Dendritic cell treated with granulocyte-macrophage colony-stimulating factor and Interleukin-4, amounts not matched to agents 40 ng/mL and 50 ng/mL, for 4 days (primary cell): ENCODE results near the gene EYA2.
"Not testable (repeated sequence)": the region's sequence is repeated elsewhere in the genome, so short reads cannot be mapped to it uniquely, and the experiment has no call there.

Source experiments
- H3K27ac Mint-ChIP-seq: one replicate; pipeline ENCODE4 v1.8.0; 2022; ENCODE audit warnings: mild to moderate bottlenecking, mixed read lengths
- H3K27me3 Mint-ChIP-seq: one replicate; pipeline ENCODE4 v1.8.0; 2022; ENCODE audit warnings: mild to moderate bottlenecking, mixed read lengths
- H3K36me3 Mint-ChIP-seq: one replicate; pipeline ENCODE4 v1.8.0; 2022; ENCODE audit warnings: low read depth, mixed read lengths
- H3K4me1 Mint-ChIP-seq: one replicate; pipeline ENCODE4 v1.8.0; 2022; ENCODE audit warnings: low read depth, mixed read lengths
- H3K4me3 Mint-ChIP-seq: one replicate; pipeline ENCODE4 v1.8.0; 2022; ENCODE audit warnings: mild to moderate bottlenecking, moderate library complexity, mixed read lengths
- H3K9me3 Mint-ChIP-seq: one replicate; pipeline ENCODE4 v1.8.0; 2022; ENCODE audit warnings: mixed read lengths
- intact Hi-C: fragments of 100-400 bp; cut with micrococcal nuclease; formaldehyde crosslinking; loops from one replicate; pipeline ENCODE4 v1.15.0; 2022

The EYA2 gene

DNA sequence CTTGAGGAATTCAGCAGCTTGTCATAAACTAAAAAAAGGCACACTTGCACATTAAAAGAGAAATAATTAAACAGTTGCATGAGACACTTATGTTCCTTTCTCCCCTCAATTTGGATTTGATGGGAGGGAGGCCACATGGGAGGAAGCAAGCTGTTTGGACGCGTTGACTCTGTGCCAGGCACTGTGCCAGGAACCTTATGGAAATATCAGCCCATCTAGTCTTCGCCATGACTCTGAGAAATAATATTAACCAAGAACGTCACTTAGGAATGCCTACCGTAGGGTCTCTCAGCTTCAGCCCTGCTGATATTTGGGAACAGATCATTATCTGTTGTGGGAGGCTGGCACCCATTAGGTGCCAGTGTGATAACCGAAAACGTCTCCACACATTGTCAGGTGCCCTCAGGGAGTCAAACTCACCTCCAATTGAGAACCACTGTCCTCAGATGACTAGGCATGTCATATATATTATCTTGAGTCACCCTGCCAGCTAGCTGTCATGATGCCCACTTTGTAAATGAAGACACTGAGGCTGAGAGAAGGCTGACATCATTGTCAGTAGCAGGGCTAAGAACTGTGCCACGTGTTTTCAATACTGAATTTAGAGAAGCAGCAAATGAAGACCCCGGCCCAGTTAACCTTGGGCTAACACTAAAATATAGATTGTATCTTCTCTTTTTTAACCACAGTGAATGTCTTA lies 36.1 kb downstream of the EYA2 start:
- no peaks in the 10 kb centered on the region for H3K4me1 Mint-ChIP-seq
- no peak overlapping the region for H3K4me3 Mint-ChIP-seq
- no peak overlapping the region for H3K27ac Mint-ChIP-seq
- H3K27me3 Mint-ChIP-seq = peaks cover 29% of the 10 kb centered on the region
- no peaks in the 10 kb centered on the region for H3K9me3 Mint-ChIP-seq
- no peaks in the 10 kb centered on the region for H3K36me3 Mint-ChIP-seq
- intact Hi-C loops = no loop called here

DNA sequence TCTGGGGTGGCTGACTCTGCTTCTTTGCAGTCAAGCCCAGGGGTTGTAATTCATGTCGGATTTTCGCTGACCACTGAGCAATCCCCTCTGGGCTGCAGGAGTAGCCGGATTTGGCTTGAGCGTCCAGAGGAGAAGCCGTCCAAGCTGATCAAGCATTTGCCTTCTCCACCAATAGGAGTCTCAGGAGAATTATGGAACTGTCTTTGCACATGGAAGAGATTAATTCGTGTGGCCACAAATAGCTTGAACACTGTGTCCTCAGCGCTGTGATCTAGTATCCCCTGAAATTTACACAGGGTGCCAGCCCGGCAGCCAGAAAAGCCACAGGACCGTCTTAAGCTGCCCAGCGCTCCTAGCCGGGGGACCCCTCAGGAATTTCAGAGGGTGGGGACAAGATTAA lies 37.1 kb downstream of the EYA2 start:
- Mint-ChIP-seq H3K36me3 (no peaks in the 10 kb centered on the region), H3K9me3 (no peaks in the 10 kb centered on the region), H3K4me3 (no peak overlapping the region), H3K27me3 (peaks cover 28% of the 10 kb centered on the region), H3K4me1 (no peaks in the 10 kb centered on the region), H3K27ac (no peak overlapping the region)
- intact Hi-C loops = no loop called here

- H3K36me3 Mint-ChIP-seq, H3K4me3 Mint-ChIP-seq, H3K9me3 Mint-ChIP-seq, intact Hi-C loops, H3K27ac Mint-ChIP-seq, H3K4me1 Mint-ChIP-seq: not testable (repeated sequence)
- peaks cover 25% of the 10 kb centered on the region for H3K27me3 Mint-ChIP-seq
These were observed 37.8 kb downstream of the EYA2 start for GRCh38 chr20:46932439-46932838.

GRCh38 chr20:46933150-46933549 lies 38.5 kb downstream of the EYA2 start:
- no peak overlapping the region for H3K27ac Mint-ChIP-seq
- intact Hi-C loops = no loop called here
- H3K36me3 Mint-ChIP-seq = no peaks in the 10 kb centered on the region
- no peak overlapping the region for H3K4me3 Mint-ChIP-seq
- H3K9me3 Mint-ChIP-seq = no peaks in the 10 kb centered on the region
- peaks cover 25% of the 10 kb centered on the region for H3K27me3 Mint-ChIP-seq
- H3K4me1 Mint-ChIP-seq = peaks cover under 1% of the 10 kb centered on the region

DNA sequence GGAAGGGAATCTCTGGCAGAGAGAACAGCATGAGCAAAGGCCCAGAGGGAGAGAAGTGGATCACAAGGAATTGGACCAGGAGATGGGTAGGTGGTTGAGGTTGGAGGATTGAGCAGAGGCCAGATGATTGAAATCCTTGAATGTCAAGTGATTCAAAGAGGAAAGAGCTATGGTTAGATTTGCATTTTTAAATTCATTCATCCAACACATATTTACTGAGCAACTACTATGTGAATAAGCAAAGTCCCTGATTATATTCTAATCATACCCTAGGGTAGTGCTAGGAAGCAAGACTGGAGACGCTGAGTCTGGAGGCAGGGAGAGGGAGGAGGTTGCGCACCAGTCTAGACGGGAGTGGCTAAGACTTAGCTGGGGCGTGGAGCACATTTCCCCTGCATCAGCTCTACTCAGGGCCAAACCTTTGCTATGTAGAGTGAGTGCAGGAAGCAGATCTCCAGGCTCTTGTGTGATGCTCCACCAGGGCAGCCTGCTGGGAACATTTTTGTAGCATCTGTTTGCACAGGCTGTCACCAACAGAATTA lies 40.2 kb downstream of the EYA2 start:
- intact Hi-C loops = no loop called here
- Mint-ChIP-seq H3K27me3 (peaks cover 14% of the 10 kb centered on the region), H3K36me3 (no peaks in the 10 kb centered on the region), H3K4me1 (peaks cover 11% of the 10 kb centered on the region), H3K4me3 (no peak overlapping the region), H3K27ac (no peak overlapping the region), H3K9me3 (no peaks in the 10 kb centered on the region)

DNA sequence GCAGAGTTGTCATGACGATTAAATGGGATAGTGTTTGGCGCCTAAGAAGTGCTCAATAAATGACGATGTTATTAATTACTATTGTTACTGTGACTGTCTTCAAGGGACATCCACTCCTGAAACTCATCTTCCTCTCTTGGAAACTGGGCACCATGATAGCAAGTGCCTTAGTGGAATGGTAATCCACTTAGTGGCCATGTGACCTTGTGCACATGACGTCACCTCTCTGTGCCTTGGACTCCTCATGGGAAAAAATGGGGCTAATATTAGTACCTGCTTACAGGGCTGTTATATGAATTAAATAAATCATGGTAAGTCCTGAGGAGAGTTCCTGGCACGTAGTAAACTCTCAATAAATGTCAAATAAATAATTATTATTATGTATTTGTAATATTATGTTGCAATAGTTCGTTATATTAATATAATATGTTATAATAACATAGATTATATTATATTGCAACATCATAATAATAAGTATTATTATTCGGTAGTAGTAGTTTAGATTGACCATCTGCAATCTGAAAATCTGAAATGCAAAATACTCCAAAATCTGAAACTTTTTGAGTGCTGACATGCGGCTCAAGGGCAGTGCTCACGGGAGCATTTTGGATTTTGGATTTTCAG lies 40.9 kb downstream of the EYA2 start:
- no peak overlapping the region for H3K4me3 Mint-ChIP-seq
- intact Hi-C loops = no loop called here
- no peaks in the 10 kb centered on the region for H3K36me3 Mint-ChIP-seq
- H3K4me1 Mint-ChIP-seq = peaks cover 11% of the 10 kb centered on the region
- H3K9me3 Mint-ChIP-seq = no peaks in the 10 kb centered on the region
- H3K27ac Mint-ChIP-seq = no peak overlapping the region
- H3K27me3 Mint-ChIP-seq = peaks cover 11% of the 10 kb centered on the region

DNA sequence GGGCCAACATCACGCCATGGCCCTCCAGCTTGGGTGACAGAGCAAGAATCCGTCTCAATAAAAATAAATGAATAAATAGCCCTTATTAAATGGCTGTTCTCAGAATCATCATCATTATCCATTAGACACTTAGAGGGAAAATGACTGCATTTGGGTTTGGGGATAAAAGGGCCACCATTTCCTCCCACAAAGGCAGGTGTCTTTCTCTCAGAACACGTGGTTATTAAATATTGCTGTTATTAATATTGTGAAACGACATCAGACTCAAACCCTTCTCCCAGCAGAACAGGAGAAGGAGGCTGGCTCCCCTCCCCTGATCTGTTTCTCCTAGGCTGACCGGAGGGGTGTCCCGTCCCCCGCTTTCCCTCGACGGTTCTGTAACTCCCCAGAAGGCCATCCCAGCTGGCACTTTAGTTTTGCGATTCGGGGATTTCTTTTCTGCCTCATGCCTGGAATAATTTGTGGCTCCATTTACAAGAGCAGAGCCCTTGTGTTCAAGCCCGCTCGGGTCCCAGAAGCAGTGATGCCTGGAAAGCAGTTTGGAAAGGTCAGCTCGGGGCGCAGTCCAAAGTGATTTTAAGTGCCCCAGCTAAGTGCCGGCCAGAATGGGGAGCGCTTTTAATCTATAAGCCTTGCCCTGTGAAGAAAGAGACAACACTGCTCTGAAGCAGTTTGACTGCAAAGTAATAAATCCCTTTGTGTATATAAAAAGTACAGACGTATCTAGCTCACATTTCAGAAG lies 41.9 kb downstream of the EYA2 start:
- peaks cover 9% of the 10 kb centered on the region for H3K27me3 Mint-ChIP-seq

DNA sequence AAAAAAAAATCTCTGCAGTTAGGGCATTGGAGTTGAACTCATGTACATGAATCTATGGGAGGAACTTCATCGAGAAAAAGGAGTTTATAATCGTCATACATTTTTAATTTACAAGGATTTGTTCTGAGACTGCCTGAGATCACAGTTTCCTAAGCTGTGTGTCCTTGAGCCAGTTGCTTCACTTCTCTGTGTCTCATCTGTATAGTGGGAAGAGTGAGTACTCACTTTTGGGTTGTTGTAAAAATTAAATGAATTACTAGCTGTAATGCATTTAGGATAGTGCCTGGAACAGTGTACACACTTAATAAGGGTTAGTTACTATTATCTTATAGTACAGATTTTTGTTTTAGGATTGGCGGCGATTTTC lies 42.5 kb downstream of the EYA2 start:
- H3K4me3 Mint-ChIP-seq = no peak overlapping the region
- peaks cover 11% of the 10 kb centered on the region for H3K4me1 Mint-ChIP-seq
- intact Hi-C loops = no loop called here
- H3K36me3 Mint-ChIP-seq = no peaks in the 10 kb centered on the region
- peaks cover 6% of the 10 kb centered on the region for H3K27me3 Mint-ChIP-seq
- H3K9me3 Mint-ChIP-seq = no peaks in the 10 kb centered on the region
- no peak overlapping the region for H3K27ac Mint-ChIP-seq

More for the DNA sequence above, 41.9 kb downstream of the EYA2 start:
- Mint-ChIP-seq H3K36me3 (no peaks in the 10 kb centered on the region), H3K4me3 (no peak overlapping the region), H3K27ac (no peak overlapping the region), H3K4me1 (peaks cover 11% of the 10 kb centered on the region), H3K9me3 (no peaks in the 10 kb centered on the region)
- intact Hi-C loops = no loop called here

DNA sequence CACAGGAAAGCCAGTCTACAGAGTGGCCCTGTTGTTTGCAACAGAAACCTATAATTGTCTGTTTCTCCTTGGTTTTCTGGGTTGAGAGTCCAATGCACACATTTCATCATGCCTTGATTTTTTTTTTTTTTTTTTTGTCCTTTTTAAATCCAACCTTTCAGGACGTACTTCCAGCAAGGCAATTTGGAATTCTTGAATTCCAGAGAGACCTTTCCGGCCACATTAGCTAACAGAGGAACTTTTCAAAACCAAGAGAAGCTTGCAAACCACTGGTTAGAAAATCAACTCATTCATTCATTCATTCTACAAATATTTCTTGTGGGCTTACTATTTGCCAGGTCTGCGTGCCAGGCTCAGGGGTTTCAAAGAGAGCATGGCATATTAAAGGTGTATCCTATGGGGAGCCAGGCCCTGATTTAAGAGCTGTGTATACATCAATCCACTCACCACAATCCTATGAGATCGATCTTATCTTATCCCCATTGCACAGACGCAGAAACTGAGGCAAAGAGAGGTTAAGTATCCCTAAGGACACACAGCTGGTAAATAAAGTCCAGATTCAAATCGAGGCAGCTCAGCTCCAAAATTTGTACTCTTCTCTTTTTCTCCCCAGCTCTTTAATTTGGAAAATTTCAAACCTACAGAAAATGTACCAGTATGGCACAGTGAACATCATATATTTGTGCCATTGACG lies 43.0 kb downstream of the EYA2 start:
- peaks cover 11% of the 10 kb centered on the region for H3K4me1 Mint-ChIP-seq
- H3K4me3 Mint-ChIP-seq = no peak overlapping the region
- no peaks in the 10 kb centered on the region for H3K9me3 Mint-ChIP-seq
- H3K36me3 Mint-ChIP-seq = no peaks in the 10 kb centered on the region
- peaks cover 4% of the 10 kb centered on the region for H3K27me3 Mint-ChIP-seq
- H3K27ac Mint-ChIP-seq = no peak overlapping the region
- intact Hi-C loops = no loop called here

DNA sequence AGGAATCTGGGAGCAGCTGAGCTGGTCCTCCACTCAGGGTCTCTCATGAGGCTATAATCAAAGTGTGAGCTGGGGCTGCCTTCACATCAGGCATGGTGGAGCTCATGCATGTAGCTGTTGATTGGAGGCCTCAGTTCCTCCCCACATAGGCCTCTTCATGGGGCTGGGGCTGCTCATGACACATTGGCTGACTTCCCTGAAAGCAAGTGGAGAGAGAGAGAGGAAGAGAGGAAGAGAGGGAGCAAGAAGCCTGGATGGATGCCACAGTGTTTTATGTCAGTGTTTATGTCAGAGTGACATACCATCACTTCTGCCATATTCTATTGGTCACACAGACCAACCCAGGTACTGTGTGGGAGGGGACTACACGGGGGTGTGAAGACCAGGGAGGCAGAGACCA lies 43.8 kb downstream of the EYA2 start:
- H3K9me3 Mint-ChIP-seq = no peaks in the 10 kb centered on the region
- intact Hi-C loops = no loop called here
- no peak overlapping the region for H3K27ac Mint-ChIP-seq
- H3K4me3 Mint-ChIP-seq = no peak overlapping the region
- H3K36me3 Mint-ChIP-seq = no peaks in the 10 kb centered on the region
- H3K4me1 Mint-ChIP-seq = peaks cover 11% of the 10 kb centered on the region
- H3K27me3 Mint-ChIP-seq = peaks cover 4% of the 10 kb centered on the region

DNA sequence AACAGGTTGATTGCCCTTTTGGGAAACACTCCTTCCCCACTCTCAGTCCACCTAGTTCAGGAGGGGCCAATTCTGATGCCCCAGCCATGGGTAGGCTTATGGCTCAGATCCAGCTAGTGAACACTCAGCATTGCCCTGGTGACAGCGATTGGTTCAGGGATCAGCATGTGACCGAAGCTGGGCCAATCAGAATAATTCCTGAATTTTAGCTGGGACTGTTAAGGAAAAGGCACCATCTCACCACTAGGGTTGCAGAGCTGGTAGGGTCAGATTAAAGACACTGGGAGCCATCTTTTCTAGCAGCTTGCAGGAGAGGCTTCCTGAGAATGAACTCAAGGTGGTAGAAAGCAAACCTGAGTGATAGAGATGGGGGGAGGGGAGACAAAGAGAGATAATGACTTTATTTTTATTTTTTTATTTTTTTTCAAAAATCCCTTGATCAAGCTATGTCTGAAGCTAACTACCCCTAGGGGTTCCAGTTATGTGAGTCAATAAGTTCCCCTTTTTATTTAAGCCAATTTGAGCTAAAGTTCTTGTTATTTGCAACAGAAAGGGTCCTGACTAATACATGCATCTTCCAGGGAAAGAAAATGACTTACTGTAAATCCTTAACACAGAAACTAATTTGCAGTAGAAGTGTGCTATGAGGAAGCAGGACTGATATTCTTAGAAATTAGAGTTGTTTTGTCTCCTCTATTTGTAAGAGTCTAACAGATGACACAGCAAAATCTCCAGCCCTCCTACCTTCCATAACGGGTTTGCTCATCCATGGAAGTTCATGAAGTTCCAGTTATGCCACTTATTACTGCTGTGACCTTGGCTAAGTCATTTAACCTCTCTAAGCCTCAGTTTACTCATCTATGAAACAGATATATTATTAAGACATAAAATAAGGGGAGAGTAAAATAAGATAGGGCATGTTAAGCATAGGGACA lies 44.7 kb downstream of the EYA2 start:
- Mint-ChIP-seq H3K27ac (peak overlapping the region; percentile 41), H3K9me3 (no peaks in the 10 kb centered on the region), H3K27me3 (peaks cover 2% of the 10 kb centered on the region), H3K4me3 (no peak overlapping the region), H3K4me1 (peaks cover 11% of the 10 kb centered on the region), H3K36me3 (no peaks in the 10 kb centered on the region)
- intact Hi-C loops = no loop called here

GRCh38 chr20:46940616-46941015 lies 46.0 kb downstream of the EYA2 start:
- H3K27ac Mint-ChIP-seq = no peak overlapping the region
- H3K4me1 Mint-ChIP-seq = peaks cover 11% of the 10 kb centered on the region
- H3K36me3 Mint-ChIP-seq = no peaks in the 10 kb centered on the region
- no peaks in the 10 kb centered on the region for H3K9me3 Mint-ChIP-seq
- H3K27me3 Mint-ChIP-seq = no peaks in the 10 kb centered on the region
- no peak overlapping the region for H3K4me3 Mint-ChIP-seq
- intact Hi-C loops = no loop called here

DNA sequence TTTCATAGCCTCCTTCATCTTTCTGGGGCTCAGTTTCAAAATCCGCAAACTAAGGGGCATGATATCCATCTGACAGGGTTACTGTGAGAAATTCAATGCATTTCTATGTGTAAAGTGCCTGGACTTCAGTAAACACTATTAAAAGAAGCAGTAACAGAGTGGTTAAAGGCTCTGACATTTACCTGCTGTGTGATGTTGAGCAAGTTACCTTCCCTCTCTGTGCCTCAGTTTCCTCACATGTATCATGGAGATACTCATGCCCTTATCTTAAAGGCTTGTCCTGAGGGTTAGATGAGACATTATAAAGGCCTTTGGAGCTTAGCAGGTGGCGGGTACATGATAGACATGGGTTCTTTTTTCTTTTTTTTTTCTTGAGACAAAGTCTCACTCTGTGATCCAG lies 46.8 kb downstream of the EYA2 start:
- intact Hi-C loops = no loop called here
- peaks cover 11% of the 10 kb centered on the region for H3K4me1 Mint-ChIP-seq

More for the DNA sequence above, 46.8 kb downstream of the EYA2 start:
- Mint-ChIP-seq H3K27ac (no peak overlapping the region), H3K9me3 (no peaks in the 10 kb centered on the region), H3K27me3 (no peaks in the 10 kb centered on the region), H3K36me3 (no peaks in the 10 kb centered on the region), H3K4me3 (no peak overlapping the region)
